HepG2 (cell line): ENCODE results near the gene WEE1. TPM values are rescaled to one million over a fixed set of nuclear protein-coding genes. Genes with fewer than 3 reads are reported as not detected.

Experiments
- DBP ChIP-seq: sonication (generic); formaldehyde crosslinking; IDR thresholded peaks from 2 replicates; pipeline ENCODE4 v1.4.0; 2020; ENCODE audit warnings: missing genetic modification reagents; ENCODE audit errors: not compliant biosample characterization
- EZH2 ChIP-seq: conservative IDR thresholded peaks from 2 replicates; pipeline ENCODE4 v1.6.1; 2012; ENCODE audit warnings: mild to moderate bottlenecking, low read depth, low read length, moderate library complexity
- FOXA3 ChIP-seq: IDR thresholded peaks from 2 replicates; pipeline ENCODE4 v1.6.1; 2016; ENCODE audit warnings: missing genetic modification reagents, missing compliant biosample characterization
- GATAD2A ChIP-seq: IDR thresholded peaks from 2 replicates; pipeline ENCODE4 v1.6.1; 2016
- HNF4A ChIP-seq: sonication (generic); formaldehyde crosslinking; IDR thresholded peaks from 2 replicates; pipeline ENCODE4 v1.4.0; 2020; ENCODE audit warnings: missing genetic modification reagents
- HNRNPLL ChIP-seq: fragments of 200-400 bp; formaldehyde crosslinking; IDR thresholded peaks from 2 replicates; pipeline ENCODE4 v1.6.1; 2017; ENCODE audit warnings: mild to moderate bottlenecking, low read depth, low read length; ENCODE audit not compliant: poor library complexity, severe bottlenecking
- IKZF5 ChIP-seq: IDR thresholded peaks from 2 replicates; pipeline ENCODE4 v1.6.1; 2018; ENCODE audit warnings: missing genetic modification reagents, mild to moderate bottlenecking, missing compliant biosample characterization
- JARID2 ChIP-seq: sonication (generic); formaldehyde crosslinking; IDR thresholded peaks from 2 replicates; pipeline ENCODE4 v1.8.1; 2023; ENCODE audit warnings: missing genetic modification reagents, inconsistent platforms; ENCODE audit not compliant: insufficient replicate concordance
- JUNB ChIP-seq: sonication (generic); formaldehyde crosslinking; IDR thresholded peaks from 2 replicates; pipeline ENCODE4 v1.8.0; 2022; ENCODE audit warnings: missing genetic modification reagents, mild to moderate bottlenecking, borderline replicate concordance
- MTA1 ChIP-seq: sonication (generic); formaldehyde crosslinking; IDR thresholded peaks from 2 replicates; pipeline ENCODE4 v1.4.0; 2020; ENCODE audit warnings: missing genetic modification reagents, mild to moderate bottlenecking, borderline replicate concordance
- PBX3 ChIP-seq: sonication (generic); formaldehyde crosslinking; IDR thresholded peaks from 2 replicates; pipeline ENCODE4 v1.8.1; 2023; ENCODE audit warnings: missing genetic modification reagents, inconsistent platforms, borderline replicate concordance
- TAF1 ChIP-seq: sonication (generic); formaldehyde crosslinking; IDR thresholded peaks from 2 replicates; pipeline ENCODE4 v1.4.0; 2020; ENCODE audit warnings: missing genetic modification reagents
- TBX2 ChIP-seq: sonication (generic); formaldehyde crosslinking; IDR thresholded peaks from 2 replicates; pipeline ENCODE4 v1.5.0; 2020; ENCODE audit warnings: missing genetic modification reagents, mild to moderate bottlenecking, borderline replicate concordance
- U2AF1 ChIP-seq: fragments of 200-400 bp; formaldehyde crosslinking; optimal IDR thresholded peaks from 2 replicates; pipeline ENCODE3; 2017; ENCODE audit warnings: mild to moderate bottlenecking, low read depth, low read length
- ZMYM3 ChIP-seq: sonication (generic); formaldehyde crosslinking; IDR thresholded peaks from 2 replicates; pipeline ENCODE4 v1.5.1; 2020; ENCODE audit warnings: mild to moderate bottlenecking, missing genetic modification reagents
- ZNF124 ChIP-seq: sonication (generic); formaldehyde crosslinking; IDR thresholded peaks from 2 replicates; pipeline ENCODE4 v1.4.0; 2020; ENCODE audit warnings: missing genetic modification reagents
- ZNF562 ChIP-seq: sonication (generic); formaldehyde crosslinking; IDR thresholded peaks from 2 replicates; pipeline ENCODE4 v1.8.0; 2022; ENCODE audit warnings: missing genetic modification reagents, borderline replicate concordance
- ZNF83 ChIP-seq: sonication (generic); formaldehyde crosslinking; IDR thresholded peaks from 2 replicates; pipeline ENCODE4 v1.4.0; 2020; ENCODE audit warnings: missing genetic modification reagents, mild to moderate bottlenecking, borderline replicate concordance
- polyA plus RNA-seq, 8 experiments: library from polyadenylated mRNA; depleted of rRNA in 3 of 8; stranded (reverse) in 7 of 8; unstranded in 1 of 8; fragments of >200 nt; fragmentation: Illumina TruSeq in 4 of 8; extraction: Trizol in 4 of 8; gene quantifications; 2 replicates each; pipeline versions ENCODE4 v1.2.1 to v1.2.3, GENCODE V29; 2011 to 2016; ENCODE audit warnings: low read depth in 4 of 8, missing spikeins in 1 of 8, mixed read lengths in 1 of 8; ENCODE audit not compliant: insufficient read depth in 1 of 8
- total RNA-seq, 5 experiments: library from RNA; depleted of rRNA; stranded (reverse); fragments of >200 nt; fragmentation: Illumina TruSeq; extraction: Trizol; gene quantifications; 2 replicates each; pipeline ENCODE4 v1.2.3, GENCODE V29; 2016; ENCODE audit warnings: low read depth in 1 of 5
- TF ChIP-seq, protein P1 (sequence below): sonication (generic); formaldehyde crosslinking; IDR thresholded peaks from 2 replicates; pipeline ENCODE4 v1.5.1; 2020; ENCODE audit warnings: missing genetic modification reagents, mild to moderate bottlenecking, borderline replicate concordance
- TF ChIP-seq, protein P2 (sequence below): sonication (generic); formaldehyde crosslinking; IDR thresholded peaks from 2 replicates; pipeline ENCODE4 v1.5.0; 2020; ENCODE audit warnings: mild to moderate bottlenecking, missing genetic modification reagents

WEE1 gene
- total and polyA plus RNA-seq, 2 of the 13 experiments (the other 11 are each of a cell fraction or from before 2014, with no cell fraction given): 31.4 to 63.7 TPM

DNA sequence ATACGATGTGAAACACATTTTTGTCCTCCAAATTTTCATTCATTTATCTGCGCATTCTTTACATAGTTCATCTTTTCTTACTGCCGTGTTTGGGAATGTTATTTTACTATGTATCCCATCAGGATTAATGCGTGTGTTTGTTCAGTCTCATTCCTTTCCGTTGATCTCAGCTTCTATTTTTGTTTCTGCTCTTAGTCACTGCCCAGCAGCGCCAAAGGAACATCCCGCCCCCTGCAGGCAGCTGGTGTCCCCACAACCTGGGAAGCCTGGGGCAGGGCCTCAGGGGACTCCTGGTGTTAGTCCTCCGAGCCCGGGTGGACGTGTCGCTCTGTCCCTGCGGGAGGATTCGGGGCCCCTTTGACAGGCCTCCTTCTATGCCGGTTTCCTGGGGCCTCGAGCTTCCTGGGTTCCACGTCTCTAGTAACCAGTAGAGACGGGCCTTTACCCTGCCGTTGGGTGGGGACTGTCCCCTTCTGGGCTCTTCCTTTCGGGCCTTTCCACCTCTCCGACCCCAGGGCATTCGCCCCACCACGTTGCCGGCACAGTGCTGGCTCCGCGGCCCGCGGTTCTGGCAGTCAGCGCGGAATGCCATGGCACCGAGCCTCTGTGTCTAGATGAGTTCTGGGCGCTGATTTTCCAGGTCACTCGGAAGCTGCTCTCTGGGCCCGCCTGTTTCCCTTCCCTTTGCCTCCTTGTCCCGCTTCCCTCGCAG, 39.8 kb downstream of the WEE1 start (continued):
- no peak for TF ChIP-seq MTA1 (CRISPR knock-in tag)
- TF ChIP-seq PBX3 (CRISPR knock-in tag): no peak; the same call in 1 of the 2 replicates
- no peak for TF ChIP-seq U2AF1
- TF ChIP-seq HNRNPLL: peak; percentile 18
- TF ChIP-seq, protein P1, sequence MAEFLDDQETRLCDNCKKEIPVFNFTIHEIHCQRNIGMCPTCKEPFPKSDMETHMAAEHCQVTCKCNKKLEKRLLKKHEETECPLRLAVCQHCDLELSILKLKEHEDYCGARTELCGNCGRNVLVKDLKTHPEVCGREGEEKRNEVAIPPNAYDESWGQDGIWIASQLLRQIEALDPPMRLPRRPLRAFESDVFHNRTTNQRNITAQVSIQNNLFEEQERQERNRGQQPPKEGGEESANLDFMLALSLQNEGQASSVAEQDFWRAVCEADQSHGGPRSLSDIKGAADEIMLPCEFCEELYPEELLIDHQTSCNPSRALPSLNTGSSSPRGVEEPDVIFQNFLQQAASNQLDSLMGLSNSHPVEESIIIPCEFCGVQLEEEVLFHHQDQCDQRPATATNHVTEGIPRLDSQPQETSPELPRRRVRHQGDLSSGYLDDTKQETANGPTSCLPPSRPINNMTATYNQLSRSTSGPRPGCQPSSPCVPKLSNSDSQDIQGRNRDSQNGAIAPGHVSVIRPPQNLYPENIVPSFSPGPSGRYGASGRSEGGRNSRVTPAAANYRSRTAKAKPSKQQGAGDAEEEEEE (CRISPR knock-in tag): no peak
- TF ChIP-seq TBX2 (CRISPR knock-in tag): 0 out of 2 replicates have a peak, but pooled peaks have one; percentile 34
- TF ChIP-seq, protein P2, sequence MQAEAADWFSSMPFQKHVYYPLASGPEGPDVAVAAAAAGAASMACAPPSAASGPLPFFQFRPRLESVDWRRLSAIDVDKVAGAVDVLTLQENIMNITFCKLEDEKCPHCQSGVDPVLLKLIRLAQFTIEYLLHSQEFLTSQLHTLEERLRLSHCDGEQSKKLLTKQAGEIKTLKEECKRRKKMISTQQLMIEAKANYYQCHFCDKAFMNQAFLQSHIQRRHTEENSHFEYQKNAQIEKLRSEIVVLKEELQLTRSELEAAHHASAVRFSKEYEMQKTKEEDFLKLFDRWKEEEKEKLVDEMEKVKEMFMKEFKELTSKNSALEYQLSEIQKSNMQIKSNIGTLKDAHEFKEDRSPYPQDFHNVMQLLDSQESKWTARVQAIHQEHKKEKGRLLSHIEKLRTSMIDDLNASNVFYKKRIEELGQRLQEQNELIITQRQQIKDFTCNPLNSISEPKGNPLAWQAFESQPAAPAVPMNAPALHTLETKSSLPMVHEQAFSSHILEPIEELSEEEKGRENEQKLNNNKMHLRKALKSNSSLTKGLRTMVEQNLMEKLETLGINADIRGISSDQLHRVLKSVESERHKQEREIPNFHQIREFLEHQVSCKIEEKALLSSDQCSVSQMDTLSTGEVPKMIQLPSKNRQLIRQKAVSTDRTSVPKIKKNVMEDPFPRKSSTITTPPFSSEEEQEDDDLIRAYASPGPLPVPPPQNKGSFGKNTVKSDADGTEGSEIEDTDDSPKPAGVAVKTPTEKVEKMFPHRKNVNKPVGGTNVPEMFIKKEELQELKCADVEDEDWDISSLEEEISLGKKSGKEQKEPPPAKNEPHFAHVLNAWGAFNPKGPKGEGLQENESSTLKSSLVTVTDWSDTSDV (CRISPR knock-in tag): peak; percentile 89
- TF ChIP-seq ZNF124 (CRISPR knock-in tag): peak; percentile 86
- no peak for TF ChIP-seq EZH2
- peak; percentile 53 for TF ChIP-seq TAF1
- peak; percentile 88 for TF ChIP-seq JARID2 (CRISPR knock-in tag)
- TF ChIP-seq ZNF83 (CRISPR knock-in tag): no peak
- no peak for TF ChIP-seq ZNF562
- peak; percentile 89 for TF ChIP-seq GATAD2A (CRISPR knock-in tag)
- TF ChIP-seq JUNB: peak; percentile 86; the same call in 1 of the 2 replicates
- TF ChIP-seq HNF4A (CRISPR knock-in tag): peak; percentile 23; the same call in 1 of the 2 replicates
- TF ChIP-seq ZMYM3 (CRISPR knock-in tag): no peak; the same call in 1 of the 2 replicates
- TF ChIP-seq DBP (CRISPR knock-in tag): no peak
- TF ChIP-seq FOXA3: peak; percentile 77
- peak; percentile 92; the same call in 1 of the 2 replicates for TF ChIP-seq IKZF5
